ENCODE results near the gene OSBPL5.

- TF ChIP-seq CTCF (IDR thresholded peaks at IDR 0.05) (no peak), POLR2A (IDR thresholded peaks at IDR 0.05; ENCODE audit: low read length) (no peak), CEBPB (IDR thresholded peaks at IDR 0.05) (no peak), CBX8 (IDR thresholded peaks at IDR 0.05) (no peak), CBX2 (IDR thresholded peaks at IDR 0.05; ENCODE audit: borderline replicate concordance, low read depth) (no peak), EHMT2 (IDR thresholded peaks at IDR 0.05; ENCODE audit: low read depth) (no peak), RCOR1 (IDR thresholded peaks at IDR 0.05; ENCODE audit: low read depth, low read length) (no peak), PBX3 (IDR thresholded peaks at IDR 0.05) (no peak)
Observed at GRCh38 chr11:3085052-3085451, 80.1 kb downstream of the OSBPL5 start.
